ENCODE measurements around the gene FOXD4L6.
"Not testable (repeated sequence)": the region's sequence is repeated elsewhere in the genome, so short reads cannot be mapped to it uniquely, and the experiment has no call there.

FOXD4L6 gene

DNA sequence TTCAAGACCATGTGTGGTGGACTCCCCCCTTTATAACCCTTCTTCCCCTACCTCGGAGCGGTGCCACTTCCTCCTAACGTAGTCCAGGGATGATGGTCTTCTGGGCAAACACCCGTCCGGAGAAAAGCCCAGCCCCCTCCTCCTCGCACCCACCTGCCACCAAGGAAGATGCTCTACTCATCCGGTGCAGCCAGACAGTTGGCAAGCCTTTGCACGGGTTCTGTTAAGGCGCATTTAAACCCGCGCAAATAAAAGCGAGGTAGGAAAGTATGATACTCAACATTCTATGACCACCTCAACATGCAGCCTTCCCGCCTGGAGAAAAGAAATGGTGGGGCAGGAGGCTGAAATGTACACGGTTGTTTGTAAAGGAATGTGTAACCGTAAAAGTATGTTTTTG is at the start of gene FOXD4L6:
FOXD4L6 (minus strand) TSS at position 101 of the 400 bp plus-strand sequence. CDS start 298 bp downstream, outside the sequence.
- in situ Hi-C loops (cut with MboI; ENCODE audit: low pct_unique_long_range_greater_than_20kb, low sequenced_read_pairs); DNase-seq: not testable (repeated sequence)

DNA sequence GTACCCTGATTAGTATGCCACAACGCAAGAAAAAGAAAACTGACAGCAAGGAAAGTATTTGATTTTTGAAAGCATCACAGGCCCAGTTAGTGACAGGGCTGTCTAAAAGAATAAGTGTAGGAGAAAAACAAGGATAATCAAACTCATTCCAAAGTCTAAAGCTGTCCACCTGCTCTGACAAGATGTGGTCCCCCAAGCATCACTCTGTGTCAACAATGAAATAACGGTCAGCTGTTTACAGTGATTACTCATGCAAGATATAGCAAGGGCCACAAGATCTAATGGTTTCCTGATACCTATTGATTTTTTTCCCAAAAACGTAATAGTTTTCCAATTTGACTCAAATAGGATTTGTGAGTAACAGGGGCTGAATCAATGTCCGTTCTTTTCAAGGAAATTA is 46.5 kb upstream of the FOXD4L6 start:
- DNase-seq; in situ Hi-C loops (cut with MboI; ENCODE audit: low pct_unique_long_range_greater_than_20kb, low sequenced_read_pairs): not testable (repeated sequence)

DNA sequence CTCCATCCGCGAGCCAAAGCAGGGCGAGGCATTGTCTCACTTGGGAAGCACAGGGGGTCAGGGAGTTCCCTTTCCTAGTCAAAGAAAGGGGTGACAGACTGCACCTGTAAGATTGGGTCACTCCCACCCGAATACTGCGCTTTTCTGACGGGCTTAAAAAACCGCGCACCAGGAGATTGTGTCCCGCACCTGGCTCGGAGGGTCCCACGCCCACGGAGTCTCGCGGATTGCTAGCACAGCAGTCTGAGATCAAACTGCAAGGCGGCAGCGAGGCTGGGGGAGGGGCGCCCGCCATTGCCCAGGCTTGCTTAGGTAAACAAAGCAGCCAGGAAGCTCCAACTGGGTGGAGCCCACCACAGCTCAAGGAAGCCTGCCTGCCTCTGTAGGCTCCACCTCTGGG is 21.6 kb upstream of the FOXD4L6 start:
- in situ Hi-C loops (cut with MboI; ENCODE audit: low pct_unique_long_range_greater_than_20kb, low sequenced_read_pairs); DNase-seq: not testable (repeated sequence)

GRCh38 chr9:41141878-41142277 is 13.4 kb upstream of the FOXD4L6 start:
- DNase-seq; in situ Hi-C loops (cut with MboI; ENCODE audit: low pct_unique_long_range_greater_than_20kb, low sequenced_read_pairs): not testable (repeated sequence)

- DNase-seq; in situ Hi-C loops (cut with MboI; ENCODE audit: low pct_unique_long_range_greater_than_20kb, low sequenced_read_pairs): not testable (repeated sequence)
Measured at GRCh38 chr9:41126746-41127446, 1.6 kb downstream of the FOXD4L6 start.

DNA sequence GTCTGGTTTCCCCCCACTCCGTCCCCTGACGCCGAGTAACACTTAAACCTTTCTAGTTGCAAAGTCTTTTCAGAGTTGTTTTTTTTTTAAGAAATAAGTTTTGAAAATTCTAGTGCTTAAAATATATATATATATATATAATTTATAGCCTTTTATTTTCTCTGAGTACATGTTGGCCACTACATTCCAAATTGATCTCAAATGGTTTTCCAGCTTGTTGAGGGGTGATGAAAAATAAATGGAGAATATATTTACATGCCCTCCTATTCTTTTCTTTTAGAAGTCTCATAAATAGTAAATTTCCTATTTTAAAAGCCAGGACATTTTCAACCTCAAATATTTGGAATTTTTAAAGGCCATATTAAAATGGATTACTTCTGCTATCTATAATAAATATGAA is 2.5 kb downstream of the FOXD4L6 start:
- DNase-seq; in situ Hi-C loops (cut with MboI; ENCODE audit: low pct_unique_long_range_greater_than_20kb, low sequenced_read_pairs): not testable (repeated sequence)

- in situ Hi-C loops (cut with MboI; ENCODE audit: low pct_unique_long_range_greater_than_20kb, low sequenced_read_pairs); DNase-seq: not testable (repeated sequence)
Measured at GRCh38 chr9:41125109-41125658, 3.3 kb downstream of the FOXD4L6 start.

- DNase-seq; in situ Hi-C loops (cut with MboI; ENCODE audit: low pct_unique_long_range_greater_than_20kb, low sequenced_read_pairs): not testable (repeated sequence)
Measured at GRCh38 chr9:41124250-41125108, 4.0 kb downstream of the FOXD4L6 start.

- in situ Hi-C loops (cut with MboI; ENCODE audit: low pct_unique_long_range_greater_than_20kb, low sequenced_read_pairs); DNase-seq: not testable (repeated sequence)
Measured at GRCh38 chr9:41123812-41124211, 4.7 kb downstream of the FOXD4L6 start.

DNA sequence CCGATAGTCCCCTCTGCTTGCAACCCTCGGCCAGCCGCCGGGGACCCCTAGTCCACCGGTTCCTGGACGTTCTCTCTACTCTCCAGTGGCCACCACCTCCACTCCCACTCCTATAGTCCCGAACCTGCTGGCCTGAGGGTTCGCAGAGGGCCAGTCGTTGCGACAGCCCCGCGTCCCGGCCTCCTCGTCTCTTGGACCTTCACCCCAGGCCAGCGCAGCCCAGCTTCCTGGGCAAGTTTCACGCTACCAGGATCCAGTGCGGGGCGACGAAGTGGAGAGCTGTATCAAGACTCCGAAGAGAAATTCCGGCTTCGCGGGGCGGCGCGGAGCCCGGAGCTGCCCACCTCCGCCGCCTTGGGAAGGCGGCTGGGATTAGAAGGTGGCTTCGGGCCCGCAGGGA is 5.1 kb downstream of the FOXD4L6 start:
- in situ Hi-C loops (cut with MboI; ENCODE audit: low pct_unique_long_range_greater_than_20kb, low sequenced_read_pairs); DNase-seq: not testable (repeated sequence)

DNA sequence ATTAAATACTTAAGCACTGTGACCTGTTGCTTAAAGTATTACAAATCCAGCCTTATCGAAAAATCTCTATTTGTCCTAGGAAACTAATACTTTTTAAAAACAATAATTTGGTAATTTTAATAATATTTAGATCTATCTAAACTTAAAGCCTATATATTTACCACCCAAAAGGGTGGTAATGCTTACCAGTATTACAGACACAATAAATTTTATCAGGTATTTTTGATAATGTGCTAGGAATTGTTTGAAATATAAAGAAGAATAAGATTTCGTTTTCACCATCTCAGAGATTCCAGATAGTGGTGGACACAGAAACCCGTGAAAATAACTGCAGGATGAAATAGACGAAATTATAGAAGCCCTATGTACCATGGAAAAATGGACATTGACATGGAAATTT is 7.8 kb downstream of the FOXD4L6 start:
- in situ Hi-C loops (cut with MboI; ENCODE audit: low pct_unique_long_range_greater_than_20kb, low sequenced_read_pairs); DNase-seq: not testable (repeated sequence)

DNA sequence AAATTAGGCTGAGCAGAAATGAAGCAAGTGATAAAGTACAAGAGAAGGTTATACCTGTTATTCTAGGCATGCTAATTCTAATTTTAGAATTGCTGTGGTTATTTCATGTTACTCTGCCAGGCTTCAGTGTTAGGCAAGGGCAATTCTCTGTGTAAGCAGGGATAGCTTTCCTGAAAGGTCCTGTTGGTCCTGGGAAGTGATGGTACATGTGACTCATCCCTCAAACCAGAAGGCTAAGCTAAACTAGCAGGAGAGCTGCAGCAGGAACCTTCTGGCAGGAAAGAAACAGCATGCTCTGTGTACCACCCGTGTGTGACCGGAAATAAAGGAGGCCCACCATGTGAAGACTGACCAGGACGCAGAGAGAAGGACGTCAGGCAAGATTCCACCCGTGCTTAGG is 8.8 kb downstream of the FOXD4L6 start:
- in situ Hi-C loops (cut with MboI; ENCODE audit: low pct_unique_long_range_greater_than_20kb, low sequenced_read_pairs); DNase-seq: not testable (repeated sequence)

GRCh38 chr9:41119311-41119710 is 9.2 kb downstream of the FOXD4L6 start:
- in situ Hi-C loops (cut with MboI; ENCODE audit: low pct_unique_long_range_greater_than_20kb, low sequenced_read_pairs); DNase-seq: not testable (repeated sequence)

- in situ Hi-C loops (cut with MboI; ENCODE audit: low pct_unique_long_range_greater_than_20kb, low sequenced_read_pairs): not testable (repeated sequence)
Measured at GRCh38 chr9:41113348-41113747, 15.1 kb downstream of the FOXD4L6 start.

DNA sequence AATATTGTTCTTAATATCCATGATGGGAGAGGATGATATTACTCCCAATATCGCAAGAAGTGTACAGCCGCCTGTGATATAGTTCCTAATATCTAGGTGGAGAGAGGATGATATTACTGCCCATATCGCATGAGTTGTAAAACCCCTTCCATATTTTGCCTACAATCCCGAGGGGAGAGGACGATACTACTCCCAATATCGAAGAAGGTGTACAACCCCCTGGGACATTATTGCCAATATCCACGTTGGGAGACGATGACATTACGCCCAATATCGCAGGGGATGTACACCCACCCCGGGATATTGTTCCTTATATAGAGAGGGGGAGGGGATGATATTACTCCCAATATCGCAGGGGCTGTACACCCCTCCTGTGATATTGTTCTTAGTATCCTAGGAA is 17.1 kb downstream of the FOXD4L6 start:
- in situ Hi-C loops (cut with MboI; ENCODE audit: low pct_unique_long_range_greater_than_20kb, low sequenced_read_pairs); DNase-seq: not testable (repeated sequence)

More at GRCh38 chr9:41113348-41113747, 15.1 kb downstream of the FOXD4L6 start:
- DNase-seq: not testable (repeated sequence)

DNA sequence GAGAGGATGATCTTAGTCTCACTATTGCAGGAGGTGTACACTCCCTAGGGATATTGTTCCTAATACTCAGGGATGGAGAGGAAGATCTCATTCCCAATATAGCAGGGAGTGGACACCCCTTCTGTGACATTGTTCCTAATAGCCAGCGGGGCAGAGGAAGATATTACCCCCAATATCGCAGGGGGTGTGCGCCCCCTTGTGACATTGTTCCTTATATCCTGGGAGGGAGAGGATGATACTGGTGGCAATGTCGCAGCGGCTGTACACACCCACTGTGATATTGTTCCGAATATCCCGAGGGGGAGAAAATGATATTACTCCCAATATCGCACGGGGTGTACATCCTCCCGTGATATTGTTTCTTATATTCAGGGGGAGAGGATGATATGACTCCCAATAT is 17.6 kb downstream of the FOXD4L6 start:
- DNase-seq: peak; percentile 28
- in situ Hi-C loops (cut with MboI; ENCODE audit: low pct_unique_long_range_greater_than_20kb, low sequenced_read_pairs): not testable (repeated sequence)

DNA sequence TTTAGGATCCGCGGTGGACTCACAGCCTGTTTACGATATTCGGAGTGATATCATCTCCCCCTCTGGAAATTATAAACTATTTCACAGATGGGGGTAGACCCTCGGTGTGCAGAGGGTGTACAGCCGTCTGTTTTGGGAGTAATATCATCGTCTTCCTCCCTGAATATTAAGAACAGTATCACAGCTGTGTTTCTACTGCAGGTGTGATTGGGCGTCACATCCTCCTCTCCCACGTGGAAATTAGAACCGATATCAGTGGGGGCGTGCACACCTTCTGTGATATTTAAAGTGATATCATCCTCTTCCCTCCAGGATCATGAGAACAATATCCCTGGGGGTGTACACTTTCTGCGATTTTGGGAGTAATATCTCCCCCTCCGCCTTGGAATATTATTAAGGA is 19.2 kb downstream of the FOXD4L6 start:
- in situ Hi-C loops (cut with MboI; ENCODE audit: low pct_unique_long_range_greater_than_20kb, low sequenced_read_pairs); DNase-seq: not testable (repeated sequence)

GRCh38 chr9:41108816-41109215 is 19.7 kb downstream of the FOXD4L6 start:
- in situ Hi-C loops (cut with MboI; ENCODE audit: low pct_unique_long_range_greater_than_20kb, low sequenced_read_pairs); DNase-seq: not testable (repeated sequence)

- DNase-seq; in situ Hi-C loops (cut with MboI; ENCODE audit: low pct_unique_long_range_greater_than_20kb, low sequenced_read_pairs): not testable (repeated sequence)
Measured at GRCh38 chr9:41106472-41107116, 21.9 kb downstream of the FOXD4L6 start.
